GM18867 (cell line): ENCODE data around the gene SLC7A14.

Source experiments
- ATAC-seq: cut with Tn5 transposase; IDR thresholded peaks from one replicate; pipeline ENCODE4 v1.9.1; 2021; ENCODE audit warnings: mild to moderate bottlenecking, moderate library complexity; ENCODE audit not compliant: unreplicated experiment

The SLC7A14 gene

DNA sequence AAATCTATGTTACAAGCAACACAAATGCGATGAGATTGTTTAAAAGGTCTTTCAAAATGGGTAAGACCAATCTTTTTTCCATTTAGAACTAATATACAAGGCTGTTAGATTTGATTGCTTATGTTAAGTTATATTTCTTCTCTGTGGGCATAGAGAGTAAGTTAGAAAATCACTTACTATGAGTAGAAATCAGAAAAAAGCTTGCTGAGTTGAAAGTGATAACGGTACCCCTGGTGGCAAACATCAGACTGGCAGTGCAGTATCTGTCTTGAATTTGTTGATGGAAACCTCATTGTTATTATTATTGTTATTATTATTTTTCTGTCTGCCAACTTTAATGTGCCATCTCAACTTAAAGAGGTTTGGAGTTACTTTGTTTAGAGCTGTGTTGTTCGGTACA is 154.8 kb downstream of the SLC7A14 start:
- ATAC-seq: no peak

DNA sequence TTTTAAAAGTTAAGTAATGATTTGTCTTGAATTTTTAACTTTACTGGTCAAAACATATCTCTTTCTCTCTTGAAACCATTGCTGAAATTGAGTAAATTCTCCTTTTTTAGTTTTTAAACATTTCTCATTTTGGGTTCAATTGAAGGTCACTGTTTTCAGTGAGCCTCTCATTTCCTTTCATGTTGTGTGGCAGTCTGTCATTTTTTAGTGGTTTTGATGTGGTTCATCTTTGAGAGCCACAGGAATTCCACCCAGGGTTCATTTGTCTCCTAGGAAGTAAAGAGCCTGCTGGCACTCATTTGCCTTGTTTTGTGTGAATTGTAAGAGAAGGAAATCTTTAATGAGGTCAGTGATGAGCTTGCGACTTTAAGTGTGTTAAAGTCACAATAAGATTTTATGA is 156.8 kb downstream of the SLC7A14 start:
- ATAC-seq: peak; percentile 61

DNA sequence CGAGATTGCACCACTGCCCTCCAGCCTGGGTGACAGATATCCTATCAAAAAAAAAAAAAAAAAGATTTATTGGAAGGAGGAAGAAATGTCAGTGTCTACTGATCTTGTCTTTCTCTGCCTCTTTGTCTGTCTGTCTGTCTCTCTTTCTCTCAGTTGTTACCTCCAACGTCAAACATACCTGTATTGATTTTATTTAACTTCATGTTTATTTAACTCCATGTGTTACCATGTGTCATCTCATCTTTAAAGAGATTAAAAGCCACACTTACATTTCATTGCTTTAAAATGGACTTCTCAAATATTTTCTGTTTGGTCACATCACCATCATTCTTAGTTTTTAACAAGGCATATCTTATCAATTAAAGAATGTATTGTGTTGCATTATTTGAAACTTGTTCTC is 157.8 kb downstream of the SLC7A14 start:
- ATAC-seq: no peak

DNA sequence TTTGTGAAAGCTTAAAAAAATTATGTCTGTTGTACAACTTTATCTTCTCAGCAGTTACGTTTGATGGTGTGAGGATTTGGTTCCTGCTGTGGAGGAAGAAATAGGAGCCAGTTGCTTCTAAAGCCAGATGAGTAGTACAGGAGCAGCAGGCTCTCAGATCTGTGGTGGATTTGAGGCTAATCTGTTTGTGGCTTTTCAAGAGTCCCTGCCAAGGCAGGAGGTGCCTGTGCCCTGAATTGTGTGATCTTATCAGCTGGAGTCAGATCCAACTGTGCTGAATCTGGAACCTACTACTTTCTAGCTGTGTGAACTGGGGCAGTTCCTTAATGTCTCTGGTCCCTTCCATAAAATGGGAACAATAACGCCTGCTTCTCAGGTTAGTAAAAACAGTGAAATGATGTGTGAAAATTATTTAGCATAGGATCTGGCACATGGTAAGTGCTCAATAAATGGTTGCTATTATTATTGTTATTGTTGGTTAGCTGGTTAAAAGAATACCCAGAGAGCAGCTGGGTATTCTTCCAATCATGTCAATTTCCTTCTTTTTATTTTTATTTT is 159.6 kb downstream of the SLC7A14 start:
- ATAC-seq: no peak

DNA sequence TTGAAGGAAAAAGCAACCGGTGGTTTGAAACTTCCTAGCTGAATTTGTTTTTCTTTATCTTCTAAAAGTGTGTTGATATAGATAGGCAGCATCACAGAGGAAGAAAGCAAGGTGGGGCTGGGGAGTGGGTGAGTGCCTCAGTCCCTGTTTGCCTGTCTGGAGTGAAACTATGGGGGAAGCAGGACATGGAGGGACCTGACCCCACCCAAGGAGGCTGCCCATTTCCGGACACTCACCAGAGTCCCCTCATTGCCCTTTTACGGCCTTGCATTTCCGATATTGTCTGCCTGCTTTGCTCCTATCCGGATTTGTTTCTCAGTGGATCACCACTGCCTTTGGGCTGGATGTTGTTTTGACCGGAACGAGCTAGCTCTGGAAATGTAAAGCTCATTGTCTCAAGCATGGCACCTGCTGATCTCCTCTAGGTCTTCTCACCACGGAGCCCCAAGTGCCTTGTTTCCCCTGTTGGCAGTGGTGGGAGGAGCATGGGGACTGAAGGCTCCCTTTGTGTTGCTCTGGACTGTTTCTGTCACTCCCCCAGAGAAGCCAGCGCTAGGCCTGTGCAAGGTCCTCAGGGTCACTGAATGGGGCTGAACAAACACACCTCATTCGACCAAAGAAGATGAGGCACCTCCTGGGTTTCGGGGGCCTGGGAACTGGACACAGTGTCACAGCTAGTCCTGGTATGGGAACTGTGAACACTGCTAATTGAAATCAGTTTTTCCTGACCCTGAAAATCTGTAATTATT is 160.2 kb downstream of the SLC7A14 start:
- no peak for ATAC-seq

DNA sequence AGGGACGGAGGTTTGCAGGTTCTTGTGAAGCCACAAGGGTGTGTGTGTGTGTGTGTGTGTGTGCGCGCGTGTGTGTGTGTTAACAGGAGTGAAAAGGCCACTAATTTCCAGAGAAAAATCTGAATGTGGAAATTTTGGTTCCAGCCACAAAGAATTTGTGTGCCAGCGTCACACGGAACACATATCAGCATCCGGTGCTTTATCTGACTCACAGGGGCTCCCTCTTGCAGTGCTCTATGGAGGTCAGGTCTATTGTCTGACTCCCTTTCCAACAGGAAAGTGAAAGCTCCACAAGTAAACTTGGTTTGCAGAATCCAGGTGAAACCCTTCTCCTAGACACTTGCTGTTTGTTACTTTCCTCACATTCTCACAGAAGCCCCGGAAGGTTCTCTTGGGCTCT is 161.0 kb downstream of the SLC7A14 start:
- no peak for ATAC-seq

DNA sequence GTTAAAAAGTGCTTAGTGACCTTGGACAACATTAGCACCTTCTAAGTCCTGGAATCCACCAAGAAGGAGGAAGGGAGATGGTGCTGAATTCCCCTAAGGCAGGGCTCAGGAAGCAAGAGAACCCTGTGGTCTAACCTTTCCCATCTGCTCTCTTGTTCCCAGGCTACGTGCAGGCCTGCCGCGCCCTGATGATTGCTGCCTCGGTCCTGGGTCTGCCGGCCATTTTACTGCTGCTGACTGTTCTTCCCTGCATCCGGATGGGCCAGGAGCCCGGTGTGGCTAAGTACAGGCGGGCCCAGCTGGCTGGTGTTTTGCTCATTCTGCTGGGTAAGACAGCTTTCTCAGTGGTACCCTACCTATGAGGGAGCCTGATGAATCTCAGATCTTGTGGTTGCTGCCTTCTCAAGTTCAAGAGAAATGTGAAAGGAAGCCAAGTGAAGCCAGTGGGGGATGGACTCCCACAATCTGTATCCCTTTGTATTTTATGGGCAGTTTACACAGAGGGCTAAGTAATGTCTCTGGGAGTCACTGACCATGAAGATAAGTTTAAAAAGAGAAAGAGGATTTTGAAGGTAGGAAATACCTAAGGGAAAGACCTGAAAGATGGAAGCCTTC is 162.8 kb downstream of the SLC7A14 start:
- ATAC-seq: no peak

DNA sequence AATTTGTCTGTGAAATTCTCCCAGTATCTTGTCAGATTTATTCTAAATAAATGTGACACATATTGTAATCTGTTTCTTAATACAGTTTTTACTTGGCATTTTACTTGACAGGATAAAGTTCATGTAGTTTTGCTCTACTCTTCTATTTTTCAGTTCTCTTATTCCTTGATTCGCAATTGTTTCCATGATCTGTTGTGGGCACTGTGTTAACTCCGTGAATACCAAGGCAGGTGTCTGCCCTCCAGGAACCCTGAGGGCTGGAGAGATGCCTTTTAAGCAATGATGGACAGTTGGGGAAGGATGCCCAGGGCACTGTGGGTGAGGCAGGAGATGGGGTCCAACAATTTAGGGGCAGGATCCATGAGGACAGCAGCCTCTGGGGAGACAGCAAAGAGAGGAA is 164.1 kb downstream of the SLC7A14 start:
- no peak for ATAC-seq

DNA sequence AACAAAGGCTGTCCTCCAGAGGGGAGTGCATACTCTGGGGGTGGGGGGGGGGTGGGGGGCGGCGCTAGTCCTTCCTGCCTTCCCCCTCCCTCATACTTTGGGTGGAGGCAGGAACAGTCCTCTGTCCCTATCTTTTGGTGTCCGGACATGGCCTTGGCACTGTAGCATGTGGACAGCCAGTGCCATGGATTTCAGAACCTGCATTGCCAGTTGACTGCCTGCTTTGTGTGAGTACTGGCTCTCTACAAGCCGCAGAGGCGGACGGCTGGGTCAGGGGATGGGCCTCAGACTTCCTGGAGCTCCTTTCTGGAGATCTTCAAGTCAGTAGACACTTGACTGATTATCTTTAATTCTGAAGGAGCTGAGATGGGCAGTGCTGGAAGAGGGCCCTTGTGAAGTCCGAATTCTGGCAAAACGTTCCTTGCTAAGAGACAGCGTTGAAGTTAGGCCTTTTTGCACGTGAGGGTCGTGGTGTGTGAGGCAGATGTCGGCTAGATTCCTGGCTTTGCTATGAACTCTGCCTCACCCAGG is 164.7 kb downstream of the SLC7A14 start:
- ATAC-seq: no peak

DNA sequence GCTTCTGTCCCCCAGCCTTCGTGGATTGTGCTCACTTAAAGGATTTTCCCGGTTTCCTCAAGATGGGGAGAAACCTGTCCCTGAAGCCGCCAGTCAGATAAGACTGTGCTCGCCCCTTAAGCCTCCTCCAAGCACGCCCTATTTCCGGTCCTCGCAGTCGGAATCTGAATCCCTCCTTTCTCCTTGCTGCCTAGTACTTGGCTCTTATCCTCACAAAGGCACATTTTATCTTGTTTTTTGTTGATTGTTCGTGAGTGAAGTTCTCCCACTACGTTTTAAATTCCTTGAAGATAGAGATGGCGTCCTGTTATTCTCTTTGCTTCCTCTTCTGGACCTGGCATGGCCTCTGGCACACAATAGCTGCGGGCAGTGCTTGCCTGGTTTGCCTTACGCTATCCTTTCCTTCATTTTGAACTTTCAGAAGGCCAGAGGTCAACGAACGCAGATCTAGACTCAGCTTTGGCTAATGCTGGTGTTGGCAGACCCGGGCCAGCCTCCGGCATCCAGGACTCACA is 165.5 kb downstream of the SLC7A14 start:
- ATAC-seq: no peak

DNA sequence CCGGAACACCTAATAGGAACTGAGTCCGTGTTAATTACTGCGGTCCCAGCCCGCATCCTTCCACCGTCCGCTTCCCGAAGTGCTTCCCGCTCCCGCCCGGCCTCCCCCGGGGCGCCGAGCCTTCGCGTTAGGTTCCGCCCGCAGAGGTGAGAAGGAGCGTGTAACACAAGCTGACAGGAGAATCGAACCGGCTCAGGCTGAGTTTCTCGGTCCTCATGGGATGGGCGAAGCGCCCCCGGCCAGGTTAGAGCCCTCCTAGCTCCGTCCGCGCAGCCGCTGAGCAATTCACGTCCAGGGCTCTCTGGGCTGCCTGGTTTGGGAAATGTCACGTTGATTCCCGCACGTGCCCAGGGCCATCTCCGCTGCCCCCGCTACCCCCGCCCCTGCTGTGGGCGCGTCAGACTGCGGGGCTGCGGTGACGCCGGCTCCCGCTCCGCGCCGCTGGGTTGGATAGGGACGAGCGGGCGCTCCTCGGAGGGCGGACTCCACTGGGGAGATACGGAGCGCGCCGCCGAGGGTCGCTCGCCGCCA is 166.3 kb downstream of the SLC7A14 start:
- no peak for ATAC-seq

DNA sequence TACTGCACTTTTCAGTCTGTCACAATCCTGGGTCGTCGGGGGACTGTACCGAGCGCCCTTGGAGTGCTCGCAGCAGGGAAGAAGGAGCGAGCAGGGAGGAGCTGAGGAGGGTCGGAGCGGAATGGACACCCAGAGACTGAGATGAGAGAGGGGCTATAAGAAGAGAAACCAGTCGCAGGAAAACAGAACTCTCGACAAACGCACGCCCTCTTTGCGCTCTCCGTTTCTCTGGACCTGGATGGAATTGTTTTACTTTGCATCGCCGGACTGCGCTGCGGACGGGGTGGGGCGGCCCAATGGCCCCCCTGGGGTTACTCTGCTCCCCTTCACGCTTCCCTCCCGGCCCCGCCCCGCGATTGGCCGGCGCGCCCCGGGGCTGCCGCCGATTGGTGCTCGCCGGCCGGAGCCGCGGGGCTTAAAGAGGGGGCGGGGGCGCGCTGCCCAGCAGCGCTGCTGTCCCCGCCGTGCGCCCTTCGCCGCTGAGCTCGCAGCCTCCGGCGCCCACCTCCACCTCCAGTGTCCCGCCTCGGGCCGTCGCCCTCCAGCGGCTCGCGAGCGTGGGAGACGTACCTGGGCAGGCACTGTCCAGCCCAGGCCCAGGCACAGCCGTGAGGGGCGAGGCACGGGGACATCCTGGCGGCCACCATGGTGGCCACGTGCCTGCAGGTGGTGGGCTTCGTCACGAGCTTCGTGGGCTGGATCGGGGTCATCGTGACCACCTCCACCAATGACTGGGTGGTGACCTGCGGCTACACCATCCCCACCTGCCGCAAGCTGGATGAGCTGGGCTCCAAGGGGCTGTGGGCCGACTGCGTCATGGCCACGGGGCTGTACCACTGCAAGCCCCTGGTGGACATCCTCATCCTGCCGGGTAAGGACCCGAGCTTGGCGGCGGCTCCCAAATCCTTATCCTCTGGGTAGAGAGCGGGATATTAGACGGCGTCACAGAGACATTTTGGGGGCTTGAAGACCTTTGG is 167.2 kb downstream of the SLC7A14 start, which contains the start of gene CLDN11:
TSS of gene CLDN11 (plus strand) at position 447 of the 977 bp plus-strand sequence. CDS start at position 646, 199 bp downstream.
- ATAC-seq: no peak

DNA sequence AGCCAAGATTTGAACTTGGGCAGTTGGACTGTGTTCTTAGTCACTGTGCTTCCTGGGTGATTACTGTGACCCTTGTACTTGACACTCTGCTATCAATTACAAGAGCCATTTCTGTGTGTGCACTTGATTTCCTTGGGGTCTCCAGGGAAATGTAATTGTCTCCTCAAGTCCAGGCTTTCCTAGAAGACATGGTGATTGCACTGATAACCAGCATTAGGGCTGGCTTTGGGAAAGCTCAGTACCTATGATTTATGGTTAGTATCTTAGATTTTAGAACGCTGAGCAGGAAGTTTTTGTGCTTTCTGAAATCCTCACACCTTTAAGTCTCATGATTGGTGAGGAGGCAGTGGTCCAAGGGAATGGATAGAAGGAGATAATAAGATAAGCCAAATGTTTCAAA is 168.8 kb downstream of the SLC7A14 start:
- ATAC-seq: no peak

DNA sequence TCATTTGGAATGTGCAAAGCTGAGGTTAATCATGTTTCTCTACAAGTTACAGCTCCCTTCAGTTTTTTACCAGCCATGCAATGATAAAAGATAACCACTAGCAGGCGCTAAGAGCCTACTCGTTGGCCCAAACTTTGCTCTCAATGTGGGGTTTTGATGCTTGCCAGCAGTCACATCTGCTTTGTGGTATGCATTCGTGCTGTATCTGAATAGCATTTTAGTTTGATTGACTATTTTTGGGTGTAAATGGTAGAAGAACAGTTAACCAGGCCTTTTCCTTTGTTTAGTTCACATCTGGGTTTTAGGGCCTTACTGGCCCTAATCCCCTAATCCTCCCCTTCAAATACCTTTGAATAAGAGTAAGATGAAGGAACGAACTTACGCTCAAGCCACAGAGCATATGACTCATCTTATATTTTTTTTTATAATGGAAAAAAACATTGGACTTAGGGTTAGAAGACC is 171.6 kb downstream of the SLC7A14 start:
- ATAC-seq: no peak

DNA sequence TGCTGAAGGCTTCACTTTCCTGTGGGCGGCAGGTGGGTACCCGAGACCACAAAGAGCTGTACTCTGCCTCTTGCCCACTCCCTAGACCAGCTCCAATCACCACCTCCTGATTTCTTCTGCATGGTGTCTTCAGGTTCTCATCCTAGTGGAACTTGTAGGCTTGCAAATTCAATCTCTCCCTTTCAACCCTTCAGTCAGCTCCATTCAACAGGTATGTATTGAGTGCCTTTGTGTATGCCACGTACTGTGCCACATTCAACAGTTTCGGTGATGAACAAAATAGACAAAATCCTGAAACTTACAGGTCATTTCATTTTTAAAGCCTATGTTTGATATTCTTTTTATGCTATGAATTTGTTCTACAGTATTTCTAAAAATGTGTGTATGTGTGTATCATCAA is 172.6 kb downstream of the SLC7A14 start:
- ATAC-seq: no peak

DNA sequence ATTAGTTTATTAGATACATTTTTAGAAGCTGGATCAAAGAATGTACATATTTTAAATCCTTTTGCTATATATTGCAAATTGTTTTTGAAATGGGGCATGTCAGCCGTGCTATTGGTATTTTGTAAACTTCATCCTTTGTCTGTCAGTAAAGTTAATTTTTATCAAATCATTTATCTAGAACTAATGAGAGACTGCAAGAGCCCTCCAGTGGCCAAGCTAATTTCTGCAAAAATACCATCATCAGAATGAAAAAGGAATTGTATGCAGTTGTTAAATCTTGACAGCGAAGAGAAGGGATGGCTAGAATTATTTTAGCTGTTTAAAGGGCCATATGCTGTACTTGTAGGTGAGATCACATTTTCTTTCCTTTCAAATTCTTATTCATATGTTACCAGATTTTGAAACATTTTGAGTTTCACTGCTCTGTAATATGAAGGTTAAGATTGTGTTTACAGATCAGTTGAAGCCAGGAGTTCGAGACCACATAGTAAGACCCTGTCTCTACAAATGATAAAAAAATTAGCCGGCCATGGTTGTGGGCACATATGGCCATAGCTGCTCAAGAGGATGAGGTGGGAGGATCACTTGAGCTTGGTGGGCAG is 175.3 kb downstream of the SLC7A14 start:
- ATAC-seq: no peak
